Inferior parietal cortex (tissue), 1 donor: ENCODE measurements around the gene OLFM2.
"Not testable (repeated sequence)": the region's sequence is repeated elsewhere in the genome, so short reads cannot be mapped to it uniquely, and the experiment has no call there.

Experiments
- DNase-seq: peaks from one replicate; pipeline ENCODE4 v3.0.0-alpha.2; 2016; ENCODE audit errors: extremely low spot score

OLFM2 gene

DNA sequence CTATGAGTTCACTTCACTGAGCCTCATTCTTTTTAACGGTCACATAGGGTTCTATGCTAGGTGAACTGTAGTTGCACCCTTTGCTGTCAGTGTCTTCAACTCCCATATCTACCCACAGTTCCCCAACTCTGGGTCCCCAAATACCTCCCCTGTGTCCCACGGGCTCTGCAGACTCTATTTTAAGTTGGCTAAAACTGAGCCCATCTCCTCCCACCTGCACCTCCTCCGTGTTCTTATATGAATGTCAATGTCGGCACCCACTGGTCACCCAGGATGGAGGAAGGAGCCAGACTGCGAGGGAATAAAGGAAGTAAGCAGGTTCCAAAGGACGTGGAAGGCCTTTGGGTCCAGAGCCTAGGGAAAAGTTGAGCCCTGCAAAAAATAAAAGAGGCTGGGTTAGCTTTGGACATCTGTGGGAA is 102.0 kb downstream of the OLFM2 start:
- DNase-seq = no peak

DNA sequence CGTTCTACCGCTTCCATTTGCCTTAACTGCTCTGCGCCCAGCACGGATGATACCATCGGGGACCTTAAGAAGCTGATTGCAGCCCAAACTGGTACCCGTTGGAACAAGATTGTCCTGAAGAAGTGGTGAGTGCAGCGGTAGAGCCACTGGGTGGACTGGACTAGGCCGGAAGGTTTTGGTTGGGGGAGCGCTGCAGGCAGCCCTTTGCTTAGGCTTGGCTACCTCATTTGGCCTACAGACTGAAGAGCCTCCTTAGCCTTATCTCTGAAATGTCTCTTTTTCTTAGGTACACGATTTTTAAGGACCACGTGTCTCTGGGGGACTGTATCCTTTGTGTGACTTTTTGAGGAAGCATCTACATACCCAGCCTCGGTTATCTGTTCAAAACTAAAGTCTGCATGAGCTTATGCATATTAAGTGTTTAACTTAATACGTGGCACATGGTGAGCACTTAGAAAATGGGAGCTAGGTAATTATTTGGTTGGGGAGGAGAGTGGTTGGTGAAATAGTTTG is 107.7 kb downstream of the OLFM2 start:
- no peak for DNase-seq

DNA sequence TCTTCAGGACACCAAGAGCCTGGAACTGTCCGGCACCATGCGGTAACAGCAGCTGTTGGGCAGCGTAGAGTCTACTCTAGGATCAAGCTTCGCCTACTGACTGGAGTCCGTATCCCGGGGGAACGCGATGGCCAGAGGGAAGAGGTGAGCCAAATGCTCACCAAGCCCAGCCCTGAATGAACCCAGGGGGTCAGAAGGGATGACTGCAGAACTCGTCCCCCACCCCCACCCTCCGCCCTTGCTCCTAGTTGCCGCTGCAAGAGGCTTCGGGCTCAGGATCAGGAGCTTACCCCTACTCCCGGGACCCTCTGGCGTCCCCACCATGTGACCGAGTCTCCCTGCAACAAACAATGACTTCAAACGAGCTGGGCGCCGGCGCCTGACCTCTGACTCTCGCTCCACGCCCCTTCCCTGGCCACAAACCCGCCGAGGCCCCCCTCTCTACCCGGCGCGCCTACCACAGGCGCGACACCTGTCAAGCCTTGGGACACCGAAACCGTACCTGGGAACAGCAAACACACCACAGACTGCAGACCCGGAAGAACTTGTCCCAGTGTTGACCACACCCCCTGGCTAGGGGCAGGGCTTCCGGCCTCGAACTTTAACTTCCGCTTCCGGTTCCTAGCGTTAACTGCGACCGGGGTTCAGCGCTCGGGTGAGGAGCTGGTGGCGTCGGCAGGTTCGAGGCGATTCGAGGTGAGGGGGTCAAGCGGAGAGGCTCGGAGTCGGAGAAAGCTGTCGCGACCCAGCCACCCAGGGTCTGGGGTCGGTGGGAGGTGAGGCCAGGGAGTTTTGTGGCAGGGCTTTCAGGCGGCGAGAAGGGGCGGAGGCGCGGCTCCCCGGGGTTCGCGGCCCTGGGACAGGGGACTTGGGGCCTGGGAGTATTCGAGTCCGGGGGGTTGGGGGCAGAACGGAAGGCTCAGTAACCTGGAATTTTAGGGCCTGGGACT is 108.8 kb downstream of the OLFM2 start, which contains the start of gene UBL5:
TSS of gene UBL5 (plus strand) at position 630 of the 950 bp plus-strand sequence. CDS start 420 bp downstream, outside the sequence.
- peak; percentile 97 for DNase-seq

DNA sequence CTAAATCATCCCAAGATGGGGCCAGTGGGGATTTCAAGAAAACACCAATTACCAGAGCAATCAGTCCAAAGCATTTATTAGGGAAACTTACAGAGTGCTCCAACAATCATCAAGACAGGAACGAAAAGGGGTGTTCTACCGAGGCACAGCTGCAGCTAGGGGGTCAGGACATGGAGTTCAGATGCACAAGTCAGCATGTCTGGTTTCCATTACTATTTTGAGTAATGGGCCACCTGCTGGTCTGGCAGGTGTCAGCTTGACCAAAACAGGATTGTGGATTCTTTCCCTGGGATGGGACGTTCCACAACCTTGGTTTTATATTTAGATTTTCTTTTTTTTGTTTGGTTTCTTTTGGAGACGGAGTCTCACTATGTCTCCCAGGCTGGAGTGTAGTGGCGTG is 112.5 kb downstream of the OLFM2 start:
- no peak for DNase-seq

DNA sequence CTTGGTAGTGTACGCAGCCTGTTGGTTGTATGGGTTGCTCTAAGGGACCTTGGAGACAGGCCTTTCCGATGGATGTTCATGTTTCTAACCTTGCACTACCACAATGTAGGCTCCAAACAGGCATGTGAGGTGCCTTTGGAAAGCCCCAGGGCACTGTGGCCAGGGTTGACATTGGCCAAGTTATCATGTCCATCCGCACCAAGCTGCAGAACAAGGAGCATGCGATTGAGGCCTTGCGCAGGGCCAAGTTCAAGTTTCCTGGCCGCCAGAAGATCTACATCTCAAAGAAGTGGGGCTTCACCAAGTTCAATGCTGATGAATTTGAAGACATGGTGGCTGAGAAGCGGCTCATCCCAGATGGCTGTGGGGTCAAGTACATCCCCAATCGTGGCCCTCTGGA is 116.3 kb downstream of the OLFM2 start:
- not testable (repeated sequence) for DNase-seq

DNA sequence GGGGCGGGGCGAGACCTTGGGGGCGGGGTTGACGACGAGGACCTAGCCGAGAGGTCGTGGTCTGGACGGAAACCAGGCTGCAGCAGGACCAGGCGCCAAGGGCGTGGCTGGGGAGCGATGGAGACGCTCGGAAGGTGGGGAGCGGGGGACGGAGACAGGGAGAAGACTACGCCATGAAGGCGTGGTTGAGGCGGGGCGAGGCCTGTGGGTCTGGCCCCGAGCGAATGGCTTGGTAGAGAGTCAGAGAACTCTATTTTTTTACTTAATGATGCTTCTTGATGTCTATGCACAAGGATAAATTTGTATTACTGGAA is 116.8 kb downstream of the OLFM2 start:
- no peak for DNase-seq

DNA sequence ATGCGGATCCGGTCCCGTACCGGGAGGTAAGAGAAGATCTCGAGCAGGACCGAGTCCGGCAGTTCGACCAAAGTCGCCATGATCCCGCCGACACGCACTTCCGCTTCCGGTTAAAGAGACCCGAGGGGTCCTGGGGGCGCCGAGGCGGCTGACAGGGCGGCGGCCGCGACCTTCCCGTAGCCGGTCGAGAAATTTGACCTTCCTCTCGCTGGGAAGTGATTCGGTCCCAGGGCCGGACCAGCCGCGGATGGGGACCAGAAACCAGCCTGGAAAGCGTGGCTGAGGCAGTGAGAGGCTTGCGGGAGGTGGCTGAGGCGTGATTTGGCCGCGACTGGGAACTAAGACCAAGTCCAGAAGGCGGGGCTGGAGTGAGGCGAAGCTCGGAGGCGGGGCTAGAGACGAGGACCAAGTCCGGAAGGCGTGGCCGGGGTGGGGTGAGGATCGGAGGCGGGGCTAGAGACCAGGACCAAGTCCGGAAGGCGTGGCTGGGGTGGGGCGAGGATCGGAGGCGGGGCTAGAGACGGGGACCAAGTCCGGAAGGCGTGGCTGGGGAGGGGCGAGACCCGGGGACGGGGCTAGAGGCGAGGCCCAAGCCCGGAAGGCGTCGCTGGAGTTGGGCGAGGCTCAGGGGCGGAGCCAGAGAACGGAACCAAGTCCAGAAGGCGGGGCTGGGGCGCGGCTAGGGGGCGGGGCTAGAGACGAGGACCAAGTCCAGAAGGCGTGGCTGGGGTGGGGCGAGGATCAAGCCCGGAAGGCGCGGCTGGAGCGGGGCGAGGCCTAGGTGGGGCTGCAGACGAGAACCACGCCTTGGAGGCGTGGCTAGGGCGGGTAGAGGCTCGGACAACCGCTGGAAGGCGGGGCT is 117.3 kb downstream of the OLFM2 start, which contains the start of gene FBXL12:
TSS of gene FBXL12 (minus strand) at position 346 of the 862 bp plus-strand sequence. CDS start at position 80, 266 bp downstream.
- peak; percentile 95 for DNase-seq

DNA sequence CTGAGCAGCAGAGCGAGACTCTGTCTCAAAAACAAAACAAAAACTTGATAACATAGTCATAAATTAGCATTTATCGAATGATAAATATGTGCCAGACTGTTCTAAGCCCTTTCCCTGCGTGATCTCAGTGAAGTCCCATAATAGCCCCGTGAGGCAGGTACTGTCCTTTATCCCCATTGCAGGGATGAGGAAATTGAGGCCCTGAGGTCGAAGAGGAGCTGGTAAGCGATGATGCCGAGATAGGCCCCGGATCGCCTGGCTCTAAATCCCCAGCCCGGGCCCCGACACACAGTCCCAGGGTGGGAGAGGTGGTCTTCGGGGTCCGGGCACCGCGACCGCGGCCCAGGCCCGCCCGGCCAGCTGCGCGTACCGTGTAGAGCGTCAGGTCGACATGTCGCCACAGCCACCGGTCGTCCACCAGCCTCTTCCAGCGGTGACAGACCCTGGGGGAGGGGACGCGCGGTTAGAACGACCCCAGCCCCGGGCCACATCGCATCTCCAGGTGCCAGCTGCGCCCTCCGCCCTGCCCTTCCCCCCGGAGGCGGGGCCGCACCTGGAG is 118.1 kb downstream of the OLFM2 start:
- DNase-seq = no peak

DNA sequence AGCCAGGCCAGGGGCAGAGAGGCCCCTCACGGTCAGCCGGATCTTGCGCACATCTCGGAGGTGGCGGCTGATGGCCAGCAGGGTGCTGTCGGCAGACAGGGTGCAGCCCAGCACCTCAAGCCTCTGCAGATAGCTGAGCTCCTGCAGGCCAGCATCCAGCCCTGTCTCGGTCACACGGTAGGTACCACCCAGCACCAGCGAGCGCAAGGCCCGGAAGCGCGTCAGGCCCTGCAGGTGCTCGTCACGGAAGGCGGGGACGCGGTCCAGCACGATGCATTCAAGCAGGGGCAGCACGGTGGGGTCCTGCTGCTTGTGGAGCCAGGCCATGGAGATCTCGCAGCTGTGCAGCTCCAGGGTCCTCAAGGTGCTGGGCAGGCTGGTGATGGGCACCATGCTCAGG is 125.2 kb downstream of the OLFM2 start:
- DNase-seq = no peak

DNA sequence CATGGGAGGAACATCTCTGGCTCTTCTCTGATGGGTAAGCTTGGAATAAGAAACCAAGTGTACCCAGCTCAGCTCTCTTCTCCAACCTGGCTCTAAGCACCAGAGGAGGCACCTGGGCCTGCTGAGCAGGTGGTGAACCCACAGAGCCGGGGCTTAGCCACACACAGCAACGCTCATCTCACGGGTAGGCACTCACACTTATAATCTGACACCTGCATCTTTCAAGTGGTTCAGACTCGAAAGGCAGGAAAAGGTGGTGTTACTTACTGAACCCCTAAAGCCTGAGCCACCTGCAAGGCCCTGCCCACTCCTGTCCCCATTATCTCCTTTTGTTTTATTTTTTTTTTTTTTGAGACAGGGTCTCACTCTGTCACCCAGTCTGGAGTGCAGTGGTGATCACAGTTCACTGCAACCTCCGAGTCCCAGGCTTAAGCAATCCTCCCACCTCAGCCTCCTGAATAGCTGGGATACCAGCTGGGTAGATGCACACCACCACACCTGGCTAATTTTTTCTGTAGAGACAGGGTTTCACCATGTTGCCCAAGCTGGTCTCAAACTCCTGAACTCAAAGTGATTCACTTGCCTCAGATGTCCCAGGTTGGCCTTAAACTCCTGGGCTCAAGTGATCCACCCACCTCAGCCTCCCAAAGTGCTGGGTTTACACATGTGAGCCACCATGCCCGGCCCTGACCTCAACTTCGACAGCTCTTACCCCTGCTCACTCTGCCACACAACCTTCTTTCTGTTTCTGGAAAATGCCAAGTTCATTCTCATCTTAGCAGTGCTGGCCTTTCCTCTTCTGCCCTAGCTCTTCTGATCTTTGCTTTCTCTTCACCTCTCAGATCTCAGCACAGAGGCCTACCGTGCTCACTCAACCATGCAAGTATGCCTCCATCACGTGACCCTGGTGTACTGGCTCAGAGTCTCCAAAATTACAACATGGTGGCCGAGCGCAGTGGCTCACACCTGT is 127.2 kb downstream of the OLFM2 start:
- DNase-seq = no peak

DNA sequence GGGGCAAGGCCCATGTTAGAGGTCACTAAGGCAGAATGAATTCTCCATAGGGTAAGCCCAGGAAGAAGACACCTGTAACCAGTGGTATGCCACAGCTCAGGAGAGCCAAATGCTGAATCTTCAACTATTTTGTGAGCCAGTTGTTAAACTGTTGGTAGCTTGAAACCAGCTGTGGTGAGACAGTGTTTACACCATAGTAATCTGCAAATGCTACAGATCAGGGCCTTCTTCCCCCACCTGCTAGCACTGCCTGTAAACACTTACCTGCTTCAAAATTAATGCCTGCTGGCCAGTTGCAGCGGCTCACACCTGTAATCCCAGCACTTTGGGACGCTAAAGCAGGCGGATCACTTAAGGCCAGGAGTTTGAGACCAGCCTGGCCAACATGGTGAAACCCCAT is 129.5 kb downstream of the OLFM2 start:
- DNase-seq = no peak
